ENCODE measurements around the gene DNM1.
"Not testable (repeated sequence)": the region's sequence is repeated elsewhere in the genome, so short reads cannot be mapped to it uniquely, and the experiment has no call there.

Gene DNM1

GRCh38 chr9:128178806-128179431 lies 24.3 kb upstream of the DNM1 start:
- no peak for DNase-seq

- DNase-seq, result no peak
Observed at GRCh38 chr9:128180001-128180400, 23.2 kb upstream of the DNM1 start.

GRCh38 chr9:128180447-128180846 lies 22.7 kb upstream of the DNM1 start:
- no peak for DNase-seq

- not testable (repeated sequence) for DNase-seq
Observed at GRCh38 chr9:128181480-128181879, 21.7 kb upstream of the DNM1 start.

DNA sequence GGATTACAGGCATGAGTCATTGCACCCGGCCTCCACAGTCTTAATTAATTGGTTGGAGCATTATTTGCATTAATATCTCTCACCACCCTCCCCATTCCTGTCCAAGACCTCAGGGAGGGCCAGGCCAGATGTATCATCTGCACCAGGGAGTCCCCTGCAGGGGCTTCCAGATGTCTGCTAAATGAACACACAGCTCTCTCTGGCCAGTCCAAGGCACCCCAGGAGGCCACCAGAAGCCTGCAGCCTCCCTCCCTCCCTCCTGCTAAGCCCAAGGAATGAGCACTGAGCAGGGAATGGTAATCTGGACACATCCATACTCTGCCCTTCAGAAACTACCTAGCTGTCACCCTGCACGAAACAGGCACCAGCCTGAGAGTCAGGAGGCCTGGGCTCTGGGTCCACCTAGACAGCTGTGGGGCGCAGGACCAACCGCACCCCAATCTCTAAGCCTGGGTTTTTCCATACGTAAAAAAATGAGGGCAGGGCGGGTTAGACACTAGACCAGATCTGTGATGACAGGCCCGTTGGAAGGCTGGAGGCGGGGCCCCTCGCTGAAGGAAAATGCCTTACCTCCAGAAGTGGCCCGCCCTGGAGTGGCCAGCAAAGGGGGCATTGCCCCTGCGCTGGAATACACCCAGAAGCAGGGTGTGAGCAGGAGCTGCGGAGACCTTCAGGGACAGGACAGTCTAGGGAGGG lies 20.1 kb upstream of the DNM1 start:
- no peak for DNase-seq

GRCh38 chr9:128185979-128186965 lies 16.9 kb upstream of the DNM1 start:
- no peak for DNase-seq

GRCh38 chr9:128187361-128187760 lies 15.8 kb upstream of the DNM1 start:
- DNase-seq, result no peak

- DNase-seq, result no peak
Observed at GRCh38 chr9:128188209-128188608, 15.0 kb upstream of the DNM1 start.

DNA sequence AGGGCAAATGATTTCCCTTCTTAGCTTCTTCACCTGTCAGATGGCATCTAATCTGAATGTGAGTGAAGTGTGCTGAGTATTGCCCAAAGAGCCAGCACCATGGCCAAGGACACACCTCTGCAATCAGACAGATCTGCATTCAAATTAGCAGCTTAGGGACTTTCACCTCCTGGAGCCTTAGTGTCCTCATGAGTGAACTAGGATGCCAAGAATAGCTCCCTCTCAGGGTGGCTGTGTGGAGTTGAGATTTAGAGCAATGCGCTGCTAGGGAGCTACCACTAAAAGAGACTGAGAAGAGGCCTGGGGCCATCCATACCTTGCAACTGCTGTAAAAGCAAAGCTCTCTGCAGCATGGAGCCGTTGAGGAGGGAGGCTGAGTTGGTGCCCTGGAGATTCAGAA lies 13.2 kb upstream of the DNM1 start:
- DNase-seq, result no peak

- DNase-seq, result no peak
Observed at GRCh38 chr9:128190516-128191405, 12.4 kb upstream of the DNM1 start.

DNA sequence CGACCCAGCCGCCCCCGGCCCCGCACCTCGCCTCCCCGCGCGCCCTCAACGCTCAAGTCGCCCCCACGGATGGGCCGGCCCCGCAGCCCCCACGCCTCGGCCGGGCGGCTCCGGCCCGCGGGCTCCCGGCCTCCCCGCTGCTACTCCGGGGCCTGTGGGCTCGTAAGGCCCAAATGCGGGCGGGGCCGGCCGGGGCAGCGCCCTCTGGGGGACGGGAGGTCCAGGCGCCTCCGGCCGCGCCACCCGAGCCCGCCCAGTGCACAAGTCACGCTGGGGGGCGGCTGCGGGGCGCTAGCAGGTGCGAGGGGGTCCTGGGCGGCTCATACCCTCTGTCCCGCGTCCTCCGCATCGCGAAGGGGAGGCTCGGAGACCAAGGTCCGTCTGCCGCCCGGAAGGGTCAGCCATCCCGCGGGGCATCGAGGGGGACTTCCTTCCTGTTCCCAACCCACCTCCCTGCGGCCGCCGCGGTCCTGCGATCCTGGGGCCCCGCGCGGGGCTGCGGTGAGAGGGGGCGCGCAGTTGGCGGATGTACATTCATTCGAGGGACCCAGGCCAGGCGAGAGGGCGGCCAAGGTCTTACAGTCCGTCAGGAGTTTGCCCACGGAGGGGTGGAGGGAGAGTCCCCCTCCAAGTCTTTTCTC lies 11.7 kb upstream of the DNM1 start, which contains the start of gene CIZ1:
Gene CIZ1 (minus strand): TSS at position 167 of the 641 bp plus-strand sequence. CDS start 715 bp downstream, outside the sequence.
- DNase-seq, result peak; percentile 76

- DNase-seq, result peak; percentile 59
Observed at GRCh38 chr9:128192601-128193371, 10.4 kb upstream of the DNM1 start.

DNA sequence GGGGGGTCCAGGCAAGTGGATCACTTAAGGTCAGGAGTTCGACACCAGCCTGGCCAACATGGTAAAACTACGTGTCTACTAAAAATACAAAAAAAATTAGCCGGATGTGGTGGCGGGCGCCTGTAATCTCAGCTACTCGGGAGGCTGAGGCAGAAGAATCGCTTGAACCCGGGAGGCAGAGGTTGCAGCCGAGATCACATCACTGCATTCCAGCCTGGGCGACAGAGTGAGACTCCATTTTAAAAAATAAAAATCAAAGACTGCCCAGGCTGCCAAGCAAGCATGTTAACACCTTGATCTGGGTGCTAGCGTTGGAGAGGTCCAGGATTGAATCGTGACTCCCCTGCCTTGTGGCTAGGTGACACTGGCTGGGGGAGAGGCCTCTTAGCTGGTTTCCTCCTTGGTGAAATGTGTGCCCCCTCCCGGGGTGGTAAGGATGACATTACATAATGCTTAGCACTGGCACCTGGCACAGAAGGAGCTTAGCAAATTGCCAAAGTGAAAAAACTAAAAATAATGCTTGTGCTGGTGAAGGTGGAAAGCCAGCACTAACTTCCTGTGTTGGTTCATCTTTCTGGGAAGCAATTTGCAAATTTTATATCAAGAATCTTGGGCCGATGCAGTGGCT lies 9.6 kb upstream of the DNM1 start:
- DNase-seq, result no peak

DNA sequence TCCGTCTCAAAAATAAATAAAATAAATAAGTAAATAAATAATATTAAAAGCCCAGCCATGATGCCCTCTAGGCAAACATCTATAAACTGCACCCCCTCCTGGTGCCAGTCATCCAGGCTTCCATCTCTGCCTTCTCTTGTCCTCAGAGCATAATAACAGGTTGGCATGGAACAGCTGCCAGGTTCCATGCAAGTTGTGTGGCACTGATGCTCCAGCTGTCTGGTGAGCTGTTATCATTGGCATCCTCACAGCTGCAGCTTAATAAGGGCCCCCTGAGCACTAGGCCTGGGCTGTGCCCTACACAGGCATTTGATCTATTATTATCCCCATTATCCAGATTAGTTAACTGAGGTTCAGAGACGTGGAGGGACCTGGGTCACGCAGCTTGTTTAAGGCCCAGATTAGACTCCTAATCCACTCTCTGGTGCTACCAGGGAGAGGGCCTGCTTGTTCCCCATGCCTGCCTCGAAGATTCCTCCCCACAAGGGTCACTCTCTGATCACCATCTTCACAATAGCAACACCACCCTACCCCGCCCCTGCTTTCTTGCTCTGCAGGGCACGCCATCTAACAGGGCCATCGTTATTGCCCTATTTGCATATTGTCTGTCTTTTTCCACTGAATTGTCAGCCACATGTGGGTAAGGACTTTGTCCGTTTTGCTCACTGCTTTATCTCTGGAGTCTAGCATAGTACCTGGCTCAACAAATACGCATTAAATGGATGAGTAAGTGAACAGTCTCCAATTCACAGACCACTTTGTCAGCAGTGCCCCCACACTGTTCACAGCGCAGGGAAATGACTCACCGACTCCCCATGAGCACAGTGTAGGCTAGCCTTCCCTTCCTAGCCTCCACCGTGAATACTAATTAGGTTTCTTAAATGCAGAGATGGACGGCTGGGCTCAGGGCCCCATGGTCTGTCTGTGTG lies 1.5 kb upstream of the DNM1 start:
- DNase-seq, result no peak

DNA sequence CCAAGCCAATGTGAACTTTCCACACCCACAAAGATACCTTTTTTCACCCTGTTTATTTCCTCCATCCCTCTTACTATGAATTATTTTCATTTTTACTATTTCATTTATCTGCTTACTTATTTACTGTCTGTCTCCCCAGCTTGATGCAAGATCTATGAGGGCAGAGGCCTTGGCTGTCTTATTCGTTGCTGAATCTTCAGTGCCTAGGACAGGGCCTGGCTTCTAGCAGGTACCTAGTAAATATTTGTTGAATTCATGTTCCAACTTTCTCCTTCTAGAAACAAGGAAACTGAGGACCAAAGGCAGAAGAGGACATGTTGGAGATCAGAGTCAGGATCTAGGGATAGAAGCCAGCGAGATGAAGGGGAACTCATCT lies 543 bp upstream of the DNM1 start:
- DNase-seq, result no peak

GRCh38 chr9:128203707-128204551 lies 750 bp downstream of the DNM1 start:
- DNase-seq, result no peak

DNA sequence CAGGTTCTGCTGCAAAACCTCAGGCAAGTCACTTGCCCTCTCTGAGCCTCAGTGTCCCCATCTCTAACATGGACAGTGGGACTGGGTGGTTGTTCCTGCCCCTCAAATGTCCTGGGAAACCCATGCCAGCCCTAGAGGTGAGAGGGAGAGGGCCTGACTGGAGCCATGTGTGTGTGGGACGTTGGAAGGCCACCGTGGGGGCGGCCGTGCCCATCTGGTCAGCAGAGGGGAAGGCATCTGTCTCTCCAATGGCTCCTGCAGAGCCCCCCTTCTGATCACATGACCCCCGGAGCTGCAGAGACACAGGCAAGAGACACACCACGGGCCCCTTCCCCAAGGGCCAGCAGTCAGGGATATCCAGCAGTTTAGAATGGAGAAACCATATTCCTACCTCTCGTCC lies 1.7 kb downstream of the DNM1 start:
- no peak for DNase-seq

GRCh38 chr9:128205296-128205944 lies 2.2 kb downstream of the DNM1 start:
- no peak for DNase-seq
